T-helper 1 cell treated with Interleukin-12 subunit alpha and Interleukin-12 subunit beta and Interleukin-4 antibody, amounts not matched to agents 30 μg/mL and 1 μg/mL, for 36 hours (primary cell): ENCODE measurements around the gene XRCC1.
"Not testable (repeated sequence)": the region's sequence is repeated elsewhere in the genome, so short reads cannot be mapped to it uniquely, and the experiment has no call there.

Source experiments
- H3K27ac Mint-ChIP-seq: one replicate; pipeline ENCODE4 v1.8.0; 2021; ENCODE audit warnings: mild to moderate bottlenecking, mixed read lengths
- H3K27me3 Mint-ChIP-seq: one replicate; pipeline ENCODE4 v1.8.0; 2021; ENCODE audit warnings: low read depth, mixed read lengths
- H3K36me3 Mint-ChIP-seq: one replicate; pipeline ENCODE4 v1.8.0; 2021; ENCODE audit warnings: low read depth, mixed read lengths
- H3K4me1 Mint-ChIP-seq: one replicate; pipeline ENCODE4 v1.8.0; 2021; ENCODE audit warnings: low read depth, mixed read lengths
- H3K4me3 Mint-ChIP-seq: one replicate; pipeline ENCODE4 v1.8.0; 2021; ENCODE audit warnings: mild to moderate bottlenecking, moderate library complexity, mixed read lengths
- H3K9me3 Mint-ChIP-seq: one replicate; pipeline ENCODE4 v1.8.0; 2021; ENCODE audit warnings: mixed read lengths

Gene XRCC1

DNA sequence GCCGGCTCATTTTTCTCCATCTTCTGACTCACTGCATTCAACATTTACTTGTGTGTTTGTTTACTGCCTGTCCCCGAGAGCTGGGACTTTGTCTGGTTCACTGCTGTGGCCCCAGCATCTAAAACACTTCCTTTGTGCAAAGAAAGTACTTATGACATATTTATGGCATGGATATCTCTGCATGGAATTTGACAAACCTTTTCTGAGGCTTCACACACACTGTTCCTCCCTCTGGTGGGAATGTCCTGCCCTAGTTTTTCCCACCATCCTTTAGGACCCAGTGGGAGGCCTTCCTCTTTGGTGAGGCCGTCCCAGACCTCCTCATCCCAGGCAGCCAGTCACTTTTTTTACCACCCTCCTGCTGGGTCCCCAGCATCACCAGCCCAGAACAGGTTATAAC lies 35.2 kb upstream of the XRCC1 start:
- no peaks in the 10 kb centered on the region for H3K27me3 Mint-ChIP-seq
- H3K4me1 Mint-ChIP-seq, result peaks cover 3% of the 10 kb centered on the region
- no peaks in the 10 kb centered on the region for H3K9me3 Mint-ChIP-seq
- H3K4me3 Mint-ChIP-seq, result no peak overlapping the region
- H3K27ac Mint-ChIP-seq, result no peak overlapping the region
- peaks cover 16% of the 10 kb centered on the region for H3K36me3 Mint-ChIP-seq

DNA sequence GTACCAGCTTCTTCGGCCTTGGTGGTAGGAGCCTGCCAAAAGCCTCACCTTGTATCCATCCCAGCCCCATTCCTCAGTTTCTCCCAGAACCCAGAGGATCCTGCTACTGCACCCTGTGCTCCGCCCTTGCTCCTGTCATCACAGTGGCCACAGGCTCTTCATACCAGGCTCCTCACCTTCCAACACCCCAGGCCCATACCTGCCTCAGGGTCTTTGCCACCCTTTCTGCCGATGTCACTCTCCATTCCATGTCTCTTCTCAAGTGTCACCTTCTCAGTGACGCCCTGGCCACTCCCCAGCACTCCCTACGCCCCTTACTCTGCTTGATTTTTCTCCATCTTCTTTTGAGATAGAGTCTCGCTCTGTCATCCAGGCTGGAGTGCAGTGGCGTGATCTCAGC lies 34.5 kb upstream of the XRCC1 start:
- no peaks in the 10 kb centered on the region for H3K9me3 Mint-ChIP-seq
- no peak overlapping the region for H3K4me3 Mint-ChIP-seq
- no peak overlapping the region for H3K27ac Mint-ChIP-seq
- peaks cover 16% of the 10 kb centered on the region for H3K36me3 Mint-ChIP-seq
- H3K27me3 Mint-ChIP-seq, result no peaks in the 10 kb centered on the region
- H3K4me1 Mint-ChIP-seq, result peaks cover 3% of the 10 kb centered on the region

DNA sequence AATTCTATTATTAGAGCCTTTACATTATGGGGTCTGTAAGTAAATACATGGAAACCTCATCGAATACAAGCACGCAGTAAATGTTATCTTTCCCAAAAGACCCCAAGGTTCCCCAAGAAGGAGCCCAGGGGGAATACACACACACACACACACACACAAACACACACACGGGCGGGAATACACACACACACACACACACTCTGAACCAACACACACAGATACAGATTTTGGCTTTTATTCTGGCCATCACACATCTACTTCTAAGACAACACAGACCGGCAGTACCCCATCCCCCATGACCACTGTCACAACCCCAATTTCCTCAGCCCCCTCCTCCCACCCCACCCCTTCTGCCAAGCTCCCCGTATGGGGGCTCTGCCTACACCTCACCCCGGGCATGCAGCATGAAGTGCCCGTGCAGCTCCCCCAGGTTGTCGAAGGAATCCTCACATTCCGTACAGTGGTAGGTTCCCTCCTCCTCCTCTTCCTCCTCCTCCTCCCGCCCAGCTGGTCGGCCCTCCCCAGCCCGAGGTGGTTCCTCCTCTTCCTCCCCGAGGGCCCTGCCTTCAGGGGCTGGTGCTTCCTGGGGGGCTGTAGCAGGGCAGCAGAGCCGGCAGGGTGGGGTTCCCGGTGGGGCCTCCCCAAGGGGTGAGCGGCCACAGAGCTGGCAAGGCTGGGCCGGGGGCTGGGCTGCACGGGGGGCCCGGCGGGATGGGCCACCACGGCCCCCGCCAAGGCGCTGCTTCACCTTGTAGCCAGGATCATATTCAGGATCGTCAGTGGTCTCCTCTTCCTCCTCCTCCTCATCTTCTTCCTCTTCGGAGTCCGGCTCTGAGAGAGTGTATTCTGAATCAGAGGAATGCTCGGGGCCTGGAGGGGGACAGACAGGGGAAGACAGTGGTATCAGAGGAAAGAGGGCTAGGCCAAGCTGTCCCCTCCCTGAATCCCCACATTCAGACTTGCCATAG lies 32.2 kb upstream of the XRCC1 start:
- H3K9me3 Mint-ChIP-seq, result no peaks in the 10 kb centered on the region
- no peaks in the 10 kb centered on the region for H3K27me3 Mint-ChIP-seq
- no peak overlapping the region for H3K4me3 Mint-ChIP-seq
- peaks cover 11% of the 10 kb centered on the region for H3K36me3 Mint-ChIP-seq
- H3K4me1 Mint-ChIP-seq, result peaks cover 3% of the 10 kb centered on the region
- H3K27ac Mint-ChIP-seq, result no peak overlapping the region

DNA sequence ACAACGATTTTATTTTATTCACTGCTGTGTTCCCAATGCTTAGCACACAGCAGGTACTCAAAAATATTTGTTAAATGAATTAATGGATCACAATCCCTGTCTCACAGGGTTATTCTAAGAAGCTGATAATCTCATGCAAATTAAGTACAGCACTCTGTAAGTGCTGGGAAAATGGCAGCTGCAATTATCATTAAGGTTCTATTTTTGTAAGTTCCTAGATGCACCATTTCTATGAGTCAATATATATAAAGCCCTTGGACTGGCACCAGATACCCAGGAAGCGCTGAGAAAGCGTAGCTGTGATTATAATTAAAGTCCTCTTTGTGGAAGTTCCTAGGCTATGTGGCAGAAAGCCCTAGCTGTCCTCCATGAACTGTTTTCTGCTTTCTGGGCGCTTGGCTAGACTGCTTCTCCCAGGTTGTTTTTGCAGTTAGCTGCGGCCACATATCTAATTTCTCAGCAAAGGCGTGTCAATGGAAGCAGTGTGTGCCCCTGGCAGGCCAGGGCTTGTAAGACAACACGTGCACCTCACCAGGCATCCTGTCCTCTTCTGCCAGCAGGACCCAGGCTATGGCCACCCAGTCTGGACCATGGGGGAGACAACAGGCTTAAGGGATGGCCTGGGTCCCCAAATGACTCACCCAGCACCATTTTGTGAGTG lies 31.4 kb upstream of the XRCC1 start:
- Mint-ChIP-seq H3K4me1 (no peaks in the 10 kb centered on the region), H3K27me3 (no peaks in the 10 kb centered on the region), H3K27ac (no peak overlapping the region), H3K36me3 (peaks cover 5% of the 10 kb centered on the region), H3K4me3 (no peak overlapping the region), H3K9me3 (no peaks in the 10 kb centered on the region)

DNA sequence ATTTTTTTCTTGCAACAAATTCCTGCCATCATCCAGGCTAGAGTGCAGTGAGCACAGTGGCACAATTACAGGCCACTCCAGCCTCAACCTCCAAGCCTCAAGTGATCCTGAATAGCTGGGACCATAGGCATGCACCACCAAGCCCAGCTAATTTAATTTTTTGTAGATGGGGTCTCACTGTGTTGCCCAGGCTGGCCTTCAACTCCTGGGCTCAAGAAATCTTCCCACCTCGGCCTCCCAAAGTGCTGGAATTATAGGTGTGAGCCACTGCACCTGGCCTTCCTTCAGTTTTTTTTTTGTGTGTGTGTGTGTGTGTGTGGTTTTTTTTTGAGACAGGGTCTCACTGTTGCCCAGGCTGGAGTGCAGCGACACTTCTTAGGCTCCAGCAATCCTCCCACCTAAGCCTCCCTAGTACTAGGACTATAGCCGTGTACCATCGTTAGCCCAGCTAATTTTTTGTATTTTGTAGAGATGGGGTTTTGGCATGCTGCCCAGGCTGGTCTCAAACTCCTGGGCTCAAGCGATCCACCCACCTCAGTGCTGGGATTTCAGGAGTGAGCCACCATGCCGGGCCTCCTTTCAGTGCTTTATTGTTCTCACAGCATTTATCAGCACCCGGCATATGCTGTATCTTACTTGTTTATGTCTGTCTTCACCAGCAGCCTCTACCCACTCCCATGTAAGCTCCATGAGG lies 30.7 kb upstream of the XRCC1 start:
- Mint-ChIP-seq H3K4me1 (peaks cover 2% of the 10 kb centered on the region), H3K9me3 (no peaks in the 10 kb centered on the region), H3K4me3 (no peak overlapping the region), H3K27ac (no peak overlapping the region), H3K36me3 (peaks cover 5% of the 10 kb centered on the region), H3K27me3 (no peaks in the 10 kb centered on the region)

DNA sequence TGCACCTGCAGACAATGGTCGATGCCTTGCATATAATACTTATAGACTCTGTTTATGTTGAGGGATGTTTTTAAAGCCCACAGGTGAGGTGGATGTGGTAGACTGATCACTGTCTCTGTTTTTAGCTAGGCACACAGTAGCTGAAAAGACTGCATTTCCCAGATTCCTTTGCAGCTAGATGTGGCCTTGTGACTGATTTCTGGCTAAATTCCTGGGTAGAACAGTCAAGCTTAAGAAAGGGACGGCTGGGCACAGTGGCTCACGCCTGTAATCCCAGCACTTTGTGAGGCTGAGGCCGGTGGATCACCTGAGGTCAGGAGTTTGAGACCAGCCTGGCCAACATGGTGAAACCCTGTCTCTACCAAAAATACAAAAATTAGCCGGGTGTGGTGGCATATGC lies 25.0 kb upstream of the XRCC1 start:
- Mint-ChIP-seq H3K36me3 (peaks cover 14% of the 10 kb centered on the region), H3K4me1 (peaks cover 24% of the 10 kb centered on the region)
- H3K9me3 Mint-ChIP-seq, H3K4me3 Mint-ChIP-seq, H3K27me3 Mint-ChIP-seq, H3K27ac Mint-ChIP-seq: not testable (repeated sequence)

DNA sequence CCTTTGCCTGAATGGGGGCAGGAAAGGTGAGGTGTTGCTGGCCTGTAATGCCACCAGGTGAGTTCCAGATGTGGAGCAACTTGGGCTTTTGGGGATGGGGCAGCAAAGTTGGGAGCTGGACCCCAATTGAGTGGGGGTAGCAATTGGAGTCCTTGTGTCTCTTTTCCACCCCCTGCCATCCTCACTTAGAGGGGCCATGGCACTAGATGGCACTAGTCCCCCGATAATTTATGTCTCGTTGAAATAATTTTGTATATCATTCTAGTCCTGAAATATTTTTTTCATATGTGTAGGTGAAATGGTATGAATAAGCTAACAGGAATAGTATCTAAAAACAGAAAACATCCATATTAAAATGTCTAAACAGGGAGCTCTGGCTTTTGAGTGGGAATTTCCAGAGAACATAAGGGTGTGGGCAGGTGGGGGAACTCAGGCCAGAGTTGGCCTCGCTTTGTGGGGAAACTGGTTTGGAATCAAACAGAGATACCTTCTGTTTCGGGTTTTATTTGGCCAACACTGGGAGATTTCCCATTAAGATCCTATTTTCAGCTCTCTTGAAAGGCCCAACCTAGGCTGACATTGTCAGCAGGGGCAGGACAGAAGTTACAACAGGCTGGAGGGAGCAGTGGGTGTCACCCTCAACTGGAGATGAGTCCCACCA lies 24.4 kb upstream of the XRCC1 start:
- H3K27me3 Mint-ChIP-seq, result no peaks in the 10 kb centered on the region
- peaks cover 27% of the 10 kb centered on the region for H3K4me1 Mint-ChIP-seq
- no peaks in the 10 kb centered on the region for H3K9me3 Mint-ChIP-seq
- no peak overlapping the region for H3K4me3 Mint-ChIP-seq
- peaks cover 14% of the 10 kb centered on the region for H3K36me3 Mint-ChIP-seq
- no peak overlapping the region for H3K27ac Mint-ChIP-seq

DNA sequence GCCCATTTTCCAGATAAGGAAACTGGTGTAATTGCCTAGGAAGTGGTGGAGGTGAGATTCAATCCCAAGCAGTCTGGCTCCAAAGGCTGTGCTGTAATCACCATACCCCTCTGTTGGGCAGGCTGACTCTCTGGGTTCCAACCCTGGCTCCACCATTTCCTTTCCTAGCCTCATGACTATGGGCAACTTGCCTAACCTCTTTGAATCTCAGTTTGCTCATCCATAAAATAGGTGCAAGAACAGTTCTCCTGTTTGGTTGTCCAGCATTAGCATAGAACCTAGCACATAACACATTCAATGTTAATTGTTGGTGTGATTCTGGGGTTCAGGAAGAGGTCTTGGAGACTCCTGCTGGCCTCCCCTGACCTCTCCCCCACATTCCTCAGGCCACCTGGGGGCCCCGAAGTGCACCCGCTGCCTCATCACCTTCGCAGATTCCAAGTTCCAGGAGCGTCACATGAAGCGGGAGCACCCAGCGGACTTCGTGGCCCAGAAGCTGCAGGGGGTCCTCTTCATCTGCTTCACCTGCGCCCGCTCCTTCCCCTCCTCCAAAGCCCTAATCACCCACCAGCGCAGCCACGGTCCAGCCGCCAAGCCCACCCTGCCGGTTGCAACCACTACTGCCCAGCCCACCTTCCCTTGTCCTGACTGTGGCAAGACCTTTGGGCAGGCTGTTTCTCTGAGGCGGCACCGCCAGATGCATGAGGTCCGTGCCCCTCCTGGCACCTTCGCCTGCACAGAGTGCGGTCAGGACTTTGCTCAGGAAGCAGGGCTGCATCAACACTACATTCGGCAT lies 23.3 kb upstream of the XRCC1 start:
- Mint-ChIP-seq H3K27ac (no peak overlapping the region), H3K4me1 (peaks cover 31% of the 10 kb centered on the region), H3K36me3 (peaks cover 18% of the 10 kb centered on the region), H3K27me3 (no peaks in the 10 kb centered on the region), H3K4me3 (no peak overlapping the region), H3K9me3 (no peaks in the 10 kb centered on the region)

DNA sequence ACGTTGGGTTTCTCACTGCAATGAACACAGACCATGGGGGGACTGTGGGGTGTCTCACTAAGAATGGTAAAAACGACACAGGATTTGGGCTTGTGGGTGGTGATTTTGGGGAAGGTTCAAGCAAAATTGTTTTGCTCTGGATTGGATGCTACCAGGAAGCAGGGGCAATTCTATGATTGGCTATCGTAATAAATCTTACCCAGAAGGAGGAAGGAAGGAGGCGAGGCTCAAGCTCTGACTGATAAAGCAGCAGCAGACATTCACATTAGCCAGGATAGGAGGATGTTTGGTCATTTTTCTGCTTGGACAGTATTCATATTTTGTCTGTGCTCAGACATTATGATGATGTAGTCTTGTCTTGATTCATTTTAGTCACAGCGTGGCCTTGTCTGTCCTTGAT lies 22.5 kb upstream of the XRCC1 start:
- H3K9me3 Mint-ChIP-seq, result no peaks in the 10 kb centered on the region
- peaks cover 22% of the 10 kb centered on the region for H3K36me3 Mint-ChIP-seq
- peak overlapping the region; percentile 99 for H3K4me3 Mint-ChIP-seq
- no peaks in the 10 kb centered on the region for H3K27me3 Mint-ChIP-seq
- peaks cover 32% of the 10 kb centered on the region for H3K4me1 Mint-ChIP-seq
- H3K27ac Mint-ChIP-seq, result peak overlapping the region; percentile 99

DNA sequence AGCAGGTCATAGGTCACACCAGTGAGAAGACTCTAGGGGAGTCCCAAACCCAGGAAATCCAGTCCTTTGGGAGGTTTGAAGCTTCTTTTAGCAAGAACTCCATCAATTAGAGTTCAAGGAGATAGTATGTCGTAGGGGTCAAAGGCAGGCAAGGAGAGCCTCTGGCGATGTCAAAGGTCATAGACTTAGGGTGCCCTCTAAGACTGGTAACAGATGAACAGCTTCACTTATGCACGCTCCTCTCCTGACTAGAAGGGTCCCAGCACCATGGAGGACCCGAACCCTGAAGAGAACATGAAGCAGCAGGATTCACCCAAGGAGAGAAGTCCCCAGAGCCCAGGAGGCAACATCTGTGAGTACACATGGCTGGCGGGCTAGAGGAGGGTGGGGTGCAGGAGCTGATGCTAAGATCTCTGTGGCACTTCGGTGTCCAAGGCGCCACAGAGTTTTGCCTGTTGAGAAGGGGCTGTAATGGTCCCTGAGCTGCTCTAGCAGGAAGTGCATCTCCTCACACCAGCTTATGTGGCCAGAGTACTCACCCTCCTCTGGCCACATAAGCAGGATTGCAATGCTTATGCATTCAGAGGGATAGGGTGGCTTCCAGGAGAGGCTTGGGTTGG lies 21.6 kb upstream of the XRCC1 start:
- peak overlapping the region; percentile 99 for H3K4me3 Mint-ChIP-seq
- peaks cover 25% of the 10 kb centered on the region for H3K36me3 Mint-ChIP-seq
- peak overlapping the region; percentile 99 for H3K27ac Mint-ChIP-seq
- no peaks in the 10 kb centered on the region for H3K9me3 Mint-ChIP-seq
- H3K27me3 Mint-ChIP-seq, result no peaks in the 10 kb centered on the region
- peaks cover 32% of the 10 kb centered on the region for H3K4me1 Mint-ChIP-seq

DNA sequence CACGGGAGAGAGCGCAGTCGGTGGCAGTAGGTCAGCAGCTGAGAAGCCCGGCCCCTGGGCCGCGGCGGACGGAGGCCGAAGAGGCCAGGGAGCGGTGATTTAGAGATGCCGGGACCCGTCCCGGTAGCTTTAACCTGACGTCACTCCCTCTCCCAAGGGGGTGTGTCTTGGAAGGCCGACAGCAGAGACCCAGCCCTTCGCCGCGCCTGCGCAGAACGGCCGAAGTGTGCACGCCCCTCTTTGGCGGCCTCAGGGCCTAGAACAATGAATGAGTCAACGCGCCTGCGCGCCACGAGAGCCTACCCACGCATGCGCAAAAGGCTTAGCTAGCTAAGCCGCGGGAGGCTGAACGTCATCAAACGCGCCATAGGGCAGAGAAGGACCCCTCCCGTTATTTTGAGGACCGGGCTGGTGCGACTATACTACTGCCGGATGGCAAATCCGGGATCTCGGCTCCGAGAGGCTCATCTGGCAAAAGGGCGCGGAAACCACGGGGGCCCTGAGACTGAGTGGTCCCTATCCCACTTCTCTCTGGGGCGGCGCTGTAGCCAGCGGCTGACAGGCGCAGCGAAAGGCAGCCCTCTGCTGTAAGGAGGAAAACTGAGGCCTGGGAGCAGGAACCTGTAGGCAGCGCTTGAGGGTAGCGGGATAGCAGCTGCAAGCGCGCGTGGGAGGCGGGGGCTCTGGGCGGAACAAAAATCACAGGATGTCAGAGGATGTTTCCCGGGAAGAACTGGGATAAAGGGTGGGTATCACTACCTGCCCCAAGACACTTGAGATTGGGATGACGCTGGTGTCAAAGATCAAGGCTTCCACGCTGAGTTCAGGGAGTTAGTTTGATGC lies 20.9 kb upstream of the XRCC1 start, which contains the start of the genes IRGQ and ZNF576:
TSS of gene IRGQ (minus strand) at position 136 of the 843 bp plus-strand sequence. CDS start 796 bp downstream, outside the sequence.
TSS of gene ZNF576 (plus strand) at position 597 of the 843 bp plus-strand sequence. CDS start 514 bp downstream, outside the sequence.
- peaks cover 22% of the 10 kb centered on the region for H3K36me3 Mint-ChIP-seq
- H3K4me3 Mint-ChIP-seq, result peak within 1 kb of the TSS; percentile 99
- H3K27me3 Mint-ChIP-seq, result no peaks in the 10 kb centered on the region
- H3K4me1 Mint-ChIP-seq, result peaks cover 30% of the 10 kb centered on the region
- H3K27ac Mint-ChIP-seq, result peak within 1 kb of the TSS; percentile 99
- no peaks in the 10 kb centered on the region for H3K9me3 Mint-ChIP-seq

DNA sequence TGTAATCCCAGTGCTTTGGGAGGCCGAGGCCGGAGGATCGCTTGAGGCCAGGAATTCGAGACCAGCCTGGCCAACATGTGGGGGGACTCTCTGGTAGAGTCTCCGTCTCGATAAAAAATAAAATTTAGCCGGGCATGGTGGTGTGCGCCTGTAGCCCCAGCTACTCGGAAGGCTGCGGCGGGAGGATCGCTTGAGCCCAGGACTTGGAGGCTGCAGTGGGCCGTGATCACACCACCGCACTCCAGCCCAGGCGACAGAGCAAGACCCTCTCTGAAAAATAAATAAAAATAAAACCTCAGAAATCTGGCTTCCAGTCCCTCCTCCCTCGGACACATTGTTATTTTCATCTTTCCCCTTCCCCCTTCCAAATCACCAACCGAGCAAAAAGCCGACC lies 20.3 kb upstream of the XRCC1 start:
- Mint-ChIP-seq H3K27ac (peak overlapping the region; percentile 99), H3K27me3 (no peaks in the 10 kb centered on the region), H3K36me3 (peaks cover 25% of the 10 kb centered on the region), H3K9me3 (no peaks in the 10 kb centered on the region), H3K4me3 (peak overlapping the region; percentile 99), H3K4me1 (peaks cover 34% of the 10 kb centered on the region)
